Neural progenitor cell (in vitro differentiated cells): ENCODE measurements around the gene SPRED2.

ENCODE experiments used
- CTCF ChIP-seq: fragments of 200-600 bp; sonication (generic); IDR thresholded peaks from 2 replicates; pipeline ENCODE4 v1.5.1; 2017; ENCODE audit warnings: antibody characterized with exemption, mild to moderate bottlenecking
- EZH2 ChIP-seq: fragments of 200-600 bp; sonication (generic); IDR thresholded peaks from 2 replicates; pipeline ENCODE4 v1.6.1; 2017; ENCODE audit warnings: antibody characterized with exemption, mild to moderate bottlenecking, moderate library complexity

GRCh38 chr2:65415091-65415490 lies 17.3 kb downstream of the SPRED2 start:
- TF ChIP-seq CTCF (no peak), EZH2 (no peak)
